HG03045 (cell line): Measurements from ENCODE around the gene COL9A1.

Experiments
- ATAC-seq: cut with Tn5 transposase; IDR thresholded peaks from one replicate; pipeline ENCODE4 v1.9.1; 2021; ENCODE audit warnings: mild to moderate bottlenecking, moderate library complexity; ENCODE audit not compliant: unreplicated experiment

The COL9A1 gene

DNA sequence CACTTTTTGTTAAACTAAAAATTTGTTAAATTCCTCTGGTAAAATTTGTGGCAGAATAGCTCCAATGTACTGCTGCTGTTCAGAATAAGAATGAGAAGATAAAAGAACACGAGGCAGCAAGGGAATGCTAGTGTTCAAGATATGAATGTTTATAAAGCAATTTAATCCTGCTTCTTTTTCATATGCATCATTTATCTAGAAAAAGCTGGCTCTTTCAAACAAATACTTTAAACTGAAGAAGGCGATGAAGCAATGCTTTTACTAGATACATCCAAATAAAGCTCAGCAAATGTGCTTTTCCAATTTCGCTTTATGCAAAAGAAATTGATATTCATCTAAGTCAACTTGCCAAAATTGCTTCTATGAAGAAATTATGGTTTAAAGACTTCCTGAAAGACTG is 66.5 kb downstream of the COL9A1 start:
- ATAC-seq = no peak

DNA sequence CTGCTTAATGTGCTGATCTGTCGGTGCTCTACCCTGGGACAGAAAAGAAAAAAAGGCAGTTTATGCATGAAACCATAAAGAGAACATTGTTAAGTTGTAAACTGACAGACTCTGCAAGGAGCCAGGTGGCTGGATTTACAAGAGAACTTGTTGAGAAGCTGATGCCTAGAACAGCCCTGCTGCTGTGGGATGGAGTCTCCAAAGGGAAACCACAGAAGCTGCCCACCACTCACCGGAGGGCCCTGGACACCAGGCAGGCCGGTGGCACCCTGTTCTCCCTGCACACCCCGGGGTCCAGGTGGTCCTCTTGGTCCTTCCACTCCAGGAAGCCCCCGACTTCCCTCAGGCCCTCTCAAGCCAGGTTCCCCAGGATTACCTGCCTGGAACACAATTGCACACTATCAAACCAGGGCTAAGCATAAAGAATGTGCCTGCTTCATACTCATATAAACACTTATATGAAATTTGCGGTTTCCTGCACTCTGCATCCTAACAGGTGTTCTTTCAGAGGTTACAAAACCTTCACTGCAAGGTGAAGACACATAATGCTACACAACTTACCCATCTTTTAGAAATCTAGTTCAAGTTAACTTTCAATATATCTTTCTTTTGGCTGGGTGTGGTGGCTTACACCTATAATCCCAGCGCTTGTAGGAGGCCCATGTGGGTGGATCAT is 68.2 kb downstream of the COL9A1 start:
- no peak for ATAC-seq

DNA sequence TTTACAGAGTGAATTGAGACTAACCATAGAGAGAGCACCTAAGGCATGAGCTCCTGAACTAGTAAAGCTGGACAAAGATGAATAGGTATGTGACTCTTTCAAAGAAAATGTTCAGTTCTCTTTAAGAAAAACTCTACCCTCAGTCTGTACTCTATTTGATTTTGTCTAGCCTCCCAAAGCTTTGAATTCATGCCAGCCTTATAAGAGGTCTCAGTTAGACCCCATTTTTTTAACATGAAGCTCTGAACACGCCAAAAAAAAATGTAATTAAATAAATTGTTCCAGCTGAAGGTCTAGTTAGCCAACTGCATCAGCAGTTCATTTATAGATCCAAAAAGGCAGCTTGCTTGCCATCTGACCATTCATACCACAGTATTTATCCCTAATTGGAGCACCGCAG is 71.6 kb downstream of the COL9A1 start:
- no peak for ATAC-seq

DNA sequence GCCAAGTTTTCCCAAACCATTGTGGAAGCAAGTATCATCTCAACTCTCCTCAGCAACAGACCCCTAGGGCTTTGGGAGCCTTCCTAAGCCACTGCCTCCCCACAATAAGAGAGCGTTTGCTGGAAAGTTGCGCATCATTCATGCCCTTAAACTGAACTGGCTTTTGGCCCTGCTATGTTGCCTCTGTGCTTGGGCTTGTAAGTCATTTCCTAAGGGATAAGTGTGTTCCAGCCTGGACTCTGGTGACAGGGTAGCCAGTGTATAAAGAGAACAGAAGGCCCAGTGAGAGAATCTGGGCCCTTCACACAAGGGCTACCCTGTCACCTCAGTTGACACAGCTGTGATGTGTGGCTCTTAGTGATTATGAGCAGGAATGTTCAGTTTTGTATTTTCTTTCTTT is 77.8 kb downstream of the COL9A1 start:
- ATAC-seq = no peak

DNA sequence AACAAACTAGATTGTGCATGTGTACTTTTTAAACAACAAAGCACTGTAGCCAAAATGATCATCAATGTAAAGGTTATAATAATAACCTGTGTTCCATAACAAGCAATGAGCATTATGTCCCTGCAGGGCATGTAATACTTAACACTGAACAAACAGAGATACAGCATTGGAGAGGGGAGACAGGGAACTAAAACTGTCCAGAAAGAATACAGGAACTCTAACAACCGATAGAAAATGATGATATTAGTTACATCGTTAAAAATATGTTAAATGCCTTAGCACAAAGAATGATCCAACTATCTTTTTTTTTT is 80.5 kb downstream of the COL9A1 start:
- no peak for ATAC-seq

DNA sequence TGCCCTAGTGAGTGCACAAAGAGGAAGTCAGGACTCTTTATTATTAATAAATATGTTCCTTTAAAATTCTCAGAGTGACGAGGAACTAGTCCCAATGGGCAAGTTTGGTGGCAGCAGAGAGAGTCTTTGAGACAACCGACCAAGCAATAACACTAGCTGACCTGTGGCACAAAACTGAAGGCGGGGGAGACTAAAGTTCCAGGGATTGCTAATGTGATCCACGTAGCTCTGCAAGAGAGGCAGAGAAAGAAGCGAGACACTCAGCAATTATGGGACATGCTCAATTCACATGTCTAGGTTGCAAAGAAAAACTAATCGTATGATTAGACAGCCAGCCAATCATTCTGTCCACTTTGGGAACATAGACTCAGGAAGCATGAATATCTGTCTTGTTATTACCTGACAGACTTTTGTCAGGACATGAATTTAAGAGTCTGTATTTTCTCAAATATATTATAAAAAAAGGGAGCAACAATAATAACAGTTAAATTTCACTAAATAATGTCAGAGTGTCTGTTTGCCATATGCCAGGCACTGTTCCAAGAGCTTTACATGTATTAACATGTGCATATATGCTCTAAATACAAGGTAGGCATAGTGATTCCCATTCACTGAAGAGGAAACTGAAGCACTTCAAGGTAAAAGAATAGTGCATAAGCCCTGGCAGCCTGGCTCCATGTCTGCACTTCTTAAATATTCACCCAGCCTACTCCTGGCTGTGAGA is 81.0 kb downstream of the COL9A1 start:
- ATAC-seq = no peak

DNA sequence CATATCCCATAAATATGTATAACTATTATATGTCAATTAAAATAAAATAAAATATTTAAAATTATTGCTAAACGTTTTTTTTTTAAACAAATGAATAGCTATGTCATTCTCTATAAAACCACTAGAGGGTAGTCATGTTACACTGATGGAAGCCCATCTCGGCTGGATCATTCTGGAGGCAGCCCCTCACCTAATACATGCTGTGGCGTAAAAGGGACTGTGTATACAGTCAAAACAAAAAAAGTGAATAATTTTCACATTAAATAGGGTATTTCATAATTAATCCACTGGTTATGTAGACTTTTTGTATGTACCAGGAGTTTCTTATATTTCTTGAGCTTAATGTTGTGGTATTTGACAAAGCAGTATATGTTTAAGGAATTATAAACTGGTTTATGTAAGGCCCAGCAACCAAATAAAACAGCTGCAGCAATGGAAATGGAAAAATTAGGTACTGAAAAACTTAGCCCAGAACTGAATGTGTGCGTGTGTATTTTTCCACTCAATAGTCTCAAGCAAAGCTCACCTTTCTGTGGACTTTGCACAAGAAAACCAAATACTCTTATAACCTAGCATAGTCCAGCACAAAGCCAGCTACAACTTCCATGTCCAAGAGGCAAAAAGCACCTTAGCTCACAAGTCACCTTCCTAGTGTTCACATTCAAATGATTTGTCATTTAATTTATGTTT is 81.7 kb downstream of the COL9A1 start:
- no peak for ATAC-seq

DNA sequence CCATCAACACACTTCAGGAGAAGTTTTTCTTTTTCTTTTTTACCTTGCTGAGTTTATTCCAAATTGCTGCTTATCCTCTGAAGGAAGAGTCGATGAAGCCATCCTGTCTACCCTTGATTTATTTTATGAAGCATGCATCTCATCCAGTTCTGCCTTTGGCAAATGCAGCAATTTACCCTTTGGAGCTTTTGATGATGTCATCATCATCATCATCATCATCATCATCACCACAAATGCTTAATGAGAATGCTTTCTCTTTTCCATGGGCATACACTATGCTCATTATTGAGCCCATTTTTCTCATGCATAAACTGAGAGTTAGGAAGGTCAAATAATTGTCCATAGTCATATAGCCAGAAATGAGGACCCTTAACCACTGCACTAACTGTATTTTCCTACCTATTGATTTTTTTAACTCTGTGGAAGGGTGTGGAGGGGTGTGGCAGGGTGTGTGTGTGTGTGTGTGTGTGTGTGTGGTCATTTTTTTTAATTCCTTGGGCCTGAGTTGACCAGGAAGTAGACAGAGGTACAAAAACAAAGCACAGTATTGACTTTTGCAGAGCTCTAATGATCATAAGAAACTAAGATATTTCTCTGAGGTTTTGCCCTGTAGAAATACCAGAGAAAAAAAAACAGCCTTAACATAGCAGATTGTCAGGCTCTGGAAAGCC is 82.8 kb downstream of the COL9A1 start:
- no peak for ATAC-seq

DNA sequence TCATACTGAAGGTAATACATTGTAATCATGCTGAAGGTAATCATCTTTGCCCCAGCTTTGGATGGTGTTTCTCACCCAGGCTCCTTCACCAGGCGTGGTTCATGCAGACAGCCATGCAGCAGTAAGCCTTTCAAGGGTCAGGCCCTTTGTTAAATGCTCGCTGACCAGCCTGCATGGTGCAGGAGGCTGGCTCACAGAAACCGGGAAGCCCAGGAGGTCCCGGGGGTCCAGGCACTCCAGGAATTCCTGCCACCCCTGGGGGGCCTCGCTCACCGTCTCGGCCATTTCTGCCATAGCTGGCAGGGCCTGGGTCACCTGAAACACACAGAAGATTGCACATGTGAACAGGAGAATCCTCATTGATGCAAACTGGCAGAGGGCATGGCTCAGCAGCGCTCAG is 86.1 kb downstream of the COL9A1 start:
- no peak for ATAC-seq

DNA sequence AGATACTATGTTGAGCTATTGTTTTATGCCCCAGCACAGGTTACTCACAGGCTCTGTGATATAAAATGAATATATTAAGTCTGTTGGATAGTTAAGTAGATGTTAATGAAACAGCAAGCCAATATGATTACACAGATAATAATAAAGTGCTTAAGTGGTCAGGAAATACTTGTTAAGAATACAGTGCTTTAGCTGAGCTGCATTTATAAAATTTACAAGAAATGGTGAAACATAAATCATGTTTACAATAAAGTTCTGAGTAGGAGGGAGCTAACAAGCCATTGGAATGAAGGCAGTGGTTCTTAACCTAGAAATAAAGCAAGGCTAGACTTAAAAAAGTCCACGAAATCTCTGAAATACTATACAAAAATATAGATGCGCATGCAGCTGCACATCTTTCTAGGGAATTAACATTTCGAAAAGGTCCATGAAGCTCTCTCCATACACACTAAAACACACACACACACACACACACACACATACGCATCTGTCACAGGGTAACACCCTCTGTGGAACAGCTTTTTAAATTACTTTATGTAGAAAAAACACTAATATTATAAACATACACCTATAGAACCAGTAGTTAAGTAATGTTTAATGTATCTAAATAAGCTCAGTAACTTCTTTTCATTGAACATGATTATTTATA is 87.3 kb downstream of the COL9A1 start:
- ATAC-seq = no peak

DNA sequence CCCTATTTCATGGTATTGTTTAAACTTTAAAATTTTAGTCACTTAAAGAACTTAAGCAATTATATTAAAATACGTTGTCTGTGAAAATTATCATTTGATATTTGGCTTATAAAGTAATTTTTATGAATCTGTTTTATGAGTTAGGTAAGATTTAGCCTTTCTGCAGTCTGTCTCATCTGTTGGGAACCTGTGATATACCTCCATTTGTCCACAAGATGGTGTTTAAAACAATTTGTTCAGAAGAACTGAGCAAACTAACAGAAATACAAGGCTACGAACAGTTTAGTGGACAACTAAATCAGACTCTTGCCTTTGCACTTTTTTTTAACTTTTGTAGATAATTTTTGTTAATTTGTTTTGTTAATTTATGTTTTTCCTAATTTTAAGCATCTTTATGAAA is 92.4 kb downstream of the COL9A1 start:
- ATAC-seq = no peak

DNA sequence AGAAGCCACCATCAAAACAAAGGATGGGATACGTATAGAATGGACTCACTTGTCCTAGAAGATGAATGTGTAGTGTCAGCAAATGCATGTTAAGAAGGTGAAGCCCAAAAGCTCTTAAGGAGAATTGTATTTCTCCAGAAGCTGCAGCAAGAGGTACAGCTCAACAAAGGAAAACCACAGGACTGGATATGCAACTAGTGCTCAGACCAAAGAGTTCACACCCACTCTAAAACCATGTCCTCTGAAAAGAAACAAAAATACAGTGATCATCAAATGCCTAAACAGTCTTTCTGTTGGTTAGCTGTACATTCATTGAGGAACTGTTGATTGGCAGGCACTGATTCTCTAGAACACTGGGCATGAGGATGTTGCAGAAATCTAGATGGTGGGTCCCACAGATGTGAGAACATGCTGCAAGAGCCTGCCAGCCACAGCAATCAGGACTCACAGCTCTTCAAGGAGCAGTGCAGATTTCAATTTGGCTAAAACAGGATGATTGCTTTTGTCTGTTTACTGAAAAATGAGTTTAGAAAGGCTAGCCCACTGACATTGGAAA is 94.6 kb downstream of the COL9A1 start:
- no peak for ATAC-seq

DNA sequence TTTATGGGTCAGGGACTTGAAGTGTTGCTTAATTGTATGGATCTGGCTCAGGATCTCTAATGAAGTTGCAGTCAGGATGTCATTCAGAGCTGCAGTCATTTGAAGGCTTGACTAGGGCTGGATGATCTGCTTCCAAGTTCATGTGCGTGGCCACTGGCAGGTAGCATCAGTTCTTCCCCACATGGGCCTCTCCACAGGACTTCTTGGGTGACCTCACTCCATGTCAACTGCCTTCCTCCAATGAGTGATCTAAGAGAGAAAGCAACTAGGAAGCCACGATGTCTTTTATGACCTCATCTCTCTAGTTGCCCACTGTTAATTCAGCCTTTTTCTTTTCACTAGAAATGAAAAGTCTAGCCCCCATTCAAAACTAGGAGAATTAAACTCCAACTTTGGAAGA is 104.1 kb downstream of the COL9A1 start:
- ATAC-seq = no peak

DNA sequence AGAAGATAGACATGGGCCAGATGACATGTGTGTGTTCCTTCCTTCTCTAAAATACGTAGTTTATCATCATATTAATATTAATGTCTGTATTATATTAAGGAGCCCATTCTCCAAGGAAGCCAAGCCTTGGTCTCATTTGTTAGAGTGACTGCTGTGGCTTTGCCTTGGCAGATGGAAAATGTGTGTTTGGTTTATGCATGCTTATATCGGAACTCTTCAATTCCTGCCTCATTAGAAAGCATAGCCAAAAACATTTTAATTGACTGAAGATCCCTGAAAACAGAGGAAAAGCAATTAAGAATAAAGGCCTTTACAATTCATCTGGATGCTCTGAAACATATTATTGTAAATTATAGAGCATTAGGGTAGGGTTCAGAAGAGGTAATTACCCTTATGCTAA is 106.4 kb downstream of the COL9A1 start:
- no peak for ATAC-seq

DNA sequence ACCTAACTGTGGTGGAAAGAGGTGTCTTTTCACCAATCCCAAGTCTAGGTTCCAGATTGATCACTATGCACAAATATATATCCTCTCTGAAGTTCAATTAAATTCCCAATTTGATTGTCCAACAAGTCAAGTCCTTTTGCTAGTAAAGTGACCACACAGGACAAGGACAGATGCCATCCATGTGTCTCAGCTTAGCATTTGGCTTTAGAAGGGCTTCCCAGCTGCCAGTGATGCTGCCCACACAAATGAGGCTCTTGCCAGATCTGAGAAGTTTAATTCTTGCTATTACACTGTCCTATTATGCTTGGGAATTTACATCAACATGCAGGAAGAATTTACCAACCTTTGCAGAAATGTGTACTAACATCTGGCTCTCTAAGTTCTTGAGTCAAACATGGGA is 108.5 kb downstream of the COL9A1 start:
- no peak for ATAC-seq

DNA sequence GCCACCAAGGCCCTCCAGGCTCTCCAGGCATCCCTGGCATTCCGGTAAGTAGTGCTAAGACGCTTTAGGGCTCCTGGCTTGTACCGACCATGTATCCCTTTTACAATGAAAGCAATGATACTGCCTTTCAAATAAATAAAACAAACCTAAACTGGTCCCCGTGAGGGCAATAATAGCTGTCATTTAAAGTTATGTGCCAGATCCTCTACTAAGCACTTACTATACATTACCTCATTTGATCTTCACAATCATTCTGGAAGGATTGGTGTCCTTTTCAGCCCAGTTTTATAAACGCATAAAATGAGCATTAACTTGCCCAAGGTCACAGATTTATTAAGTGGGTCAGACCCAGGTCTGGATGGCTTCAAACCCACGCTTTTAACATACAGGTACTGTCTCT is 114.7 kb downstream of the COL9A1 start:
- ATAC-seq = no peak

DNA sequence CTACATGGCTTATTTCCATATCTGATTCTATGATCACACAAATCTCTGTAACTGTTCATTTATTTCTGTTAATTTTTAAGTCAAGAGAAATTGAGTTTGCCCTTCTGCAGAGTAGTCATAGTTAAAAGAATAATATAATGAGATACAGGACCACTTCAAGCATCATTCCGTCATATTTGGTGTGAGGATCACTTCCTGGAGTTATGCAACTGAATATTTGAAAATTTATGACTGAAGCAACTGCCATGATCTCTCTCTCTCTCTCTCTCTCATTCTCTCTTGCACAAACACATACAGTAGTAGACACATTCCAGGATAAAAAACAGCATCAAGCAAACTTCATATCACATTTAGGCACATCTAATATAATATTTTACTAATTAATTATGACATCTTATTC is 116.4 kb downstream of the COL9A1 start:
- ATAC-seq = no peak

DNA sequence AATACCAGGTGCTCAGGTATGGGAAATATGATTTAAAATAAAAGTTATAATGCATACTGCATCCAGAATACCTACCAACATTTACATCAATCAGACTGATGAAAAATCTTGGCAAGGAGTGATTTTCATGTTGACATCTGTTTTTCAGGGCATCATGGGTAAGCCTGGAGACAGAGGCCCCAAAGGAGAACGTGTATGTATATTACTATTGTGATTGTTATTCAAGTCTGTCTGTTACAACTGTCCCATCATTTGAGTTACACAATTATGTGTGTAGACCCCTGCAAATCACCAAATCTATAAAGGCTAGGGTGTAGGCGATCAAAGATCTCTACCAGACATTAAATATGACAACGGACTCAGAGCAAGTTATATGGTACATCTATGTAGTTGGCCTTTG is 118.2 kb downstream of the COL9A1 start:
- ATAC-seq = no peak

DNA sequence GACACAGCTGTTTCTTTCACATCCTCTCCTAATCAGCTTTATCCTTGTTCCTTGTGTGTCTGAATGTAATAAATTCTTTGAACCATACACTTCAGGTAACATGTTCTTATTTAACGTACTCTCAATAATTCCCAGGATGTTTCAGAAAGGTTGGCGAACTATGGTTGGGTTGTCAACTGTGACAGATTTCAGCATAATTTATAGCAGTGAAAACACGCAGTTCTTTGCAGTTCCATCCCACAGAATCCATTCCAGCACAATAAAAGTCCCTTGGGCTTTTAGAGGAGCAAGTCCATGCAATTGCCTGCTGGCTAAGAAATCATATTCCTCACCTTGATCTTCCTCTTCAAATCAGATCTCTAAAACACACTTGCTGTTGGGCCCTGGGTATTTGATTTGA is 119.3 kb downstream of the COL9A1 start:
- ATAC-seq = no peak

DNA sequence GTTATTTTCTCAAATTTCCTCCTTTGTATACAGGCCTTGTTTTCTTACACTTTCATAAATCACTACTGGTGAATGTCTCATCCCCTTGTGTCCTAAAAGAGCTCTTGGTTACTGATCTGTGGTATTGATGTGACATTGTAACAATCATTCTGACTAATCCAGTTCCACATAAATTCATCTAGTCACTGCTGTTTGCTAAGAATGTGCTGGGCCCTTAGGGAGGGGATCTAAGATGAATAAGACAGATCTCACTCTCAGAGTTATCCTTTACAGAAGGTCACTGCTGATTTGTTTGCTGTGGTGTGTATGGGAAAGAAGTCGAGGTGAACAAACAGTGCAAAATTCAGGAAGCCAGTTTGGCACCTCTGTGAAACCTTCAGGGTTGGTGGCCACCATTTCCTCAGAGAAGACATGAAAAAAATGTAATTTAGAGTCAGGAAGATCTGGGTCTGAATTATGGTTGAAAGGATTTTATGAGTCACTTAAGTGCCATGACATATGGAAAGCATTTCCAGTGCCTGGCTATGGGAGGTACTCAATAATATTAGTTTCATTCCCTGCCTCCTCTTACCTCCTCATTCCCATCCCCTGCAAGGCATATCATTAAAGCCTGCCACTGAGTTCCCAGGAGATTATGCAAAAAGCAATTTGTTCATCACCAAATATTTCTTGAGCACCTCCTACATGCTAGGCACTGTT is 121.8 kb downstream of the COL9A1 start:
- ATAC-seq = no peak
